ENCODE data around the gene CLEC12A. TPM values are rescaled to one million over a fixed set of nuclear protein-coding genes. Genes with fewer than 3 reads are reported as not detected.

Gene CLEC12A
- total and polyA plus RNA-seq, 7 donors = 0.06 to 0.96 (median 0.62) TPM

DNA sequence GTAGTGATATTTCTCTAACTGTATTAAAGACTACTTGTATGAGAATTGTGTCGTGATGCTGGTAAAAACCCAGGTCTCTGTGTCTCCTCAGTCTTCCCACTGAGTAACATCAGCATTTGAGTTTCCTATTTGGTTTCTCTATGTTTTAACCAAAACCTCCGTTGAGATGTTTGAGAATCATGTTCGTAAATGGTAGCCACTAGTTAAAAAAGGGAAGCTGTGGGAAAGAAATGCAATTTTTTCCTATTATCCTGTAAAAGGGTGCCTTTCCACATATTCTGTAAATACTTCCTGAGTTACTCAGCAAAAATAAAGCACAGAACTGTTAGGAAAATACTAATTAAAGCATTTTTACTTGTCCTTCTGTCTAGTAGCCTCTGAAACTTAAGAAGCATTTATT lies 20.7 kb downstream of the CLEC12A start:
- H3K9me3 ChIP-seq = no peaks in the 10 kb centered on the region
- DNase-seq (no peak), ATAC-seq (no peak)
- H3K27me3 ChIP-seq (ENCODE audit: insufficient read depth in 3 of 3, low read length in 2 of 3) = peaks cover 0 to 1% (median 0%) of the 10 kb centered on the region in 3 donors
- intact Hi-C loops (cut with DNase I) = no loop called here
- H3K36me3 ChIP-seq (ENCODE audit: insufficient read depth in 1 of 2, low read depth in 1 of 2) = no peaks in the 10 kb centered on the region
- no peak overlapping the region for H3K4me3 ChIP-seq
- no peak overlapping the region for H3K27ac ChIP-seq
- no peaks in the 10 kb centered on the region for H3K4me1 ChIP-seq
- TF ChIP-seq, protein P1, sequence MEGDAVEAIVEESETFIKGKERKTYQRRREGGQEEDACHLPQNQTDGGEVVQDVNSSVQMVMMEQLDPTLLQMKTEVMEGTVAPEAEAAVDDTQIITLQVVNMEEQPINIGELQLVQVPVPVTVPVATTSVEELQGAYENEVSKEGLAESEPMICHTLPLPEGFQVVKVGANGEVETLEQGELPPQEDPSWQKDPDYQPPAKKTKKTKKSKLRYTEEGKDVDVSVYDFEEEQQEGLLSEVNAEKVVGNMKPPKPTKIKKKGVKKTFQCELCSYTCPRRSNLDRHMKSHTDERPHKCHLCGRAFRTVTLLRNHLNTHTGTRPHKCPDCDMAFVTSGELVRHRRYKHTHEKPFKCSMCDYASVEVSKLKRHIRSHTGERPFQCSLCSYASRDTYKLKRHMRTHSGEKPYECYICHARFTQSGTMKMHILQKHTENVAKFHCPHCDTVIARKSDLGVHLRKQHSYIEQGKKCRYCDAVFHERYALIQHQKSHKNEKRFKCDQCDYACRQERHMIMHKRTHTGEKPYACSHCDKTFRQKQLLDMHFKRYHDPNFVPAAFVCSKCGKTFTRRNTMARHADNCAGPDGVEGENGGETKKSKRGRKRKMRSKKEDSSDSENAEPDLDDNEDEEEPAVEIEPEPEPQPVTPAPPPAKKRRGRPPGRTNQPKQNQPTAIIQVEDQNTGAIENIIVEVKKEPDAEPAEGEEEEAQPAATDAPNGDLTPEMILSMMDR (IDR thresholded peaks at IDR 0.05) = no peak
- WGBS, 3 donors = 65 to 74% (median 70%) methylated on average over 3 of the region's 3 CpGs

DNA sequence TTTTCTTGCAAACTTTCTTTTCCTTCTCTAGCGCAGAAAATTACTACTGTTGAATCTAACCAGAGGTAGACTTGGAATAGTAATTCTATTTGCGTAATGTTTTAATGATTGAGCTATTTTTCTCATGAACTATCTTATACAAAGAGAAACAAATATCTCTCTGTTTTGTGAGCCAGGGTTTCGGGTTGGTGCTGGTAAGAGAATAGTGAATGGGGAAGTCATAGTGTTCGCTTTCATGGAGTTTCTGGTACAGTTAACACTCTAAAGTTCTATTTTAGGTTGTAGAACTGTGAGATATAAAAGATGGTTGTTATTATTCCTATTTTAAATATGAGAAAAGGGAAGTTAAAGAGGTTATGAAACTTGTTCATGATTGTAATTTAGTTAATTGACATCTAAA lies 21.1 kb downstream of the CLEC12A start:
- DNase-seq (no peak), ATAC-seq (no peak)
- TF ChIP-seq, protein P1 (IDR thresholded peaks at IDR 0.05) = no peak
- H3K27me3 ChIP-seq (ENCODE audit: insufficient read depth in 3 of 3, low read length in 2 of 3) = peaks cover 0 to 3% (median 0%) of the 10 kb centered on the region in 3 donors
- H3K4me1 ChIP-seq = no peaks in the 10 kb centered on the region
- H3K36me3 ChIP-seq (ENCODE audit: insufficient read depth in 1 of 2, low read depth in 1 of 2) = no peaks in the 10 kb centered on the region
- WGBS, 3 donors = 83 to 85% (median 84%) methylated on average over 4 of the region's 4 CpGs
- intact Hi-C loops (cut with DNase I) = no loop called here
- H3K9me3 ChIP-seq = no peaks in the 10 kb centered on the region
- H3K27ac ChIP-seq = no peak overlapping the region
- no peak overlapping the region for H3K4me3 ChIP-seq

DNA sequence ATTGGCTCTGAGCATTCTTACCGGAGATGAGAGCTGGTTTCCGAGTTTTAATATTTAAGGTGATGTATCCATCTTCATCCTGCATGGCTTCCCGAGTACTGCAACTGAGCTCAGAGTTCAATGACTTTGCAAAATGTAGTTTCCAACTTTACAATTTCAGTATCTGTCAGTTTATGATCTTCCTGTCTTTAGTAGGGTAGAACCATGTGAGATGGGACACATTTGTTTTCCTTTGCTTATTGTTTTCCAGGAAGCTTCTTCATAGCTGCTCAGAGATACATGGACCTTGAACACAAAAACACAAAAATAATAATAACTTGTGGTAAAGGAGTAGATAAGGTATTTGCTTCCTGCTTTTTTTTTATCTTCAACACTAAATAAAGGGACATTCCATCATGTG lies 27.8 kb downstream of the CLEC12A start, which contains the start of gene CLEC1B:
CLEC1B (minus strand) TSS at position 106 of the 400 bp plus-strand sequence; CDS start at position 85, 21 bp downstream.
- TF ChIP-seq, protein P1 (IDR thresholded peaks at IDR 0.05) = no peak

DNA sequence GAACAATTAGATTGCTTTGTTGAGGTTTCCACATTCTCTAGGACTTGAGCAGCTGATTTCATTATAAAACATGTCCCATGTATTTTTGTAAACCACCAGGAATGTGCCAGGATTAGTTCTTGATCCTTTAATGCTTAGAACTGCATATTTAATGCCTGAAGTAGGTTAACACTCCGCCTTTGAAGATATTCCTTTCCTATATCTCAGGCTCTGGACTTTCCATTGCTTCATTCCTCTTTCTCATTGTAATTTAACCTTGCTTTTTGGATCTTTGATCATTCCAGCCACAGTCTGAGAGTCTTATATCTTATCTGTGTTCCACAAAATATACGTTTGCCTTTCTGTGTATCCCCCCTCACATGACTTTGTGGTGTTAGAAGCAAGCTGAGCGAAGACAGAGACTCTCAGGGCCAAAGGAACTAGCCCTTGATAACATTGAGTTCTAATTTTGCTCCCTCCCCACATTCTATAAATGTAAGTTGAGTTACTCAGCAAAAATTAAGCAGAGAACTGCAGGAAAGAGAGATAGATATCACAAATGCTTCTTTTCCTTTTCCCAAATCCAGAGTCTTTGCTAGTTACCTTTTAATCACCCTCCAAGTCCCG lies 30.1 kb downstream of the CLEC12A start:
- DNase-seq = no peak
- TF ChIP-seq, protein P1 (IDR thresholded peaks at IDR 0.05) = no peak
- Histone ChIP-seq H3K27me3 (ENCODE audit: insufficient read depth in 3 of 3, low read length in 2 of 3) (peaks cover 0 to 3% (median 0%) of the 10 kb centered on the region in 3 donors), H3K36me3 (ENCODE audit: insufficient read depth in 1 of 2, low read depth in 1 of 2) (no peaks in the 10 kb centered on the region), H3K9me3 (no peaks in the 10 kb centered on the region), H3K4me1 (no peaks in the 10 kb centered on the region), H3K27ac (no peak overlapping the region), H3K4me3 (no peak overlapping the region)
- WGBS, 3 donors = 50 to 56% (median 54%) methylated on average over 4 of the region's 4 CpGs
- intact Hi-C loops (cut with DNase I) = no loop called here
- no peak for ATAC-seq

More for the DNA sequence above, 27.8 kb downstream of the CLEC12A start, which contains the start of gene CLEC1B:
- WGBS, 3 donors = 87 to 92% (median 91%) methylated on average over 3 of the region's 3 CpGs
- Histone ChIP-seq H3K36me3 (ENCODE audit: insufficient read depth in 1 of 2, low read depth in 1 of 2) (no peaks in the 10 kb centered on the region), H3K4me1 (no peaks in the 10 kb centered on the region), H3K9me3 (no peaks in the 10 kb centered on the region), H3K27ac (no peak within 1 kb of the TSS), H3K27me3 (ENCODE audit: insufficient read depth in 3 of 3, low read length in 2 of 3) (peaks cover 0 to 3% (median 0%) of the 10 kb centered on the region in 3 donors), H3K4me3 (no peak within 1 kb of the TSS)
- no peak for ATAC-seq
- intact Hi-C loops (cut with DNase I) = no loop called here
- DNase-seq = no peak
